Activated T-helper 1 cell treated with Interleukin-2 at 50 U/mL for 16 hours (primary cell): Measurements from ENCODE around the gene KCNS3.

Source experiments
- DNase-seq: peaks from one replicate; pipeline ENCODE4 v3.0.0-alpha.2; 2020; ENCODE audit warnings: low read depth

Gene KCNS3

GRCh38 chr2:17879137-17879912 lies 858 bp downstream of the KCNS3 start:
- no peak for DNase-seq

- DNase-seq: no peak
These were observed 1.4 kb downstream of the KCNS3 start for GRCh38 chr2:17879913-17880274.

- no peak for DNase-seq
These were observed 14.5 kb downstream of the KCNS3 start for GRCh38 chr2:17892770-17893534.

GRCh38 chr2:17894005-17894404 lies 15.5 kb downstream of the KCNS3 start:
- DNase-seq: no peak

GRCh38 chr2:17894556-17894955 lies 16.1 kb downstream of the KCNS3 start:
- DNase-seq: no peak

- DNase-seq: no peak
These were observed 21.4 kb downstream of the KCNS3 start for GRCh38 chr2:17899871-17900270.

- DNase-seq: no peak
These were observed 22.8 kb downstream of the KCNS3 start for GRCh38 chr2:17901246-17901645.

- DNase-seq: no peak
These were observed 32.5 kb downstream of the KCNS3 start for GRCh38 chr2:17910980-17911379.

GRCh38 chr2:17911491-17912260 lies 33.2 kb downstream of the KCNS3 start:
- no peak for DNase-seq

GRCh38 chr2:17912266-17912691 lies 33.8 kb downstream of the KCNS3 start:
- no peak for DNase-seq

- no peak for DNase-seq
These were observed 36.6 kb downstream of the KCNS3 start for GRCh38 chr2:17915099-17915498.

- DNase-seq: no peak
These were observed 37.5 kb downstream of the KCNS3 start for GRCh38 chr2:17915811-17916518.

GRCh38 chr2:17916584-17916983 lies 38.1 kb downstream of the KCNS3 start:
- DNase-seq: no peak

GRCh38 chr2:17918789-17919188 lies 40.3 kb downstream of the KCNS3 start:
- no peak for DNase-seq

GRCh38 chr2:17930773-17931172 lies 52.3 kb downstream of the KCNS3 start:
- DNase-seq: no peak

- no peak for DNase-seq
These were observed 54.8 kb downstream of the KCNS3 start for GRCh38 chr2:17933256-17933655.

GRCh38 chr2:17934721-17935120 lies 56.3 kb downstream of the KCNS3 start:
- DNase-seq: no peak

- no peak for DNase-seq
These were observed 56.9 kb downstream of the KCNS3 start for GRCh38 chr2:17935242-17935885.

- no peak for DNase-seq
These were observed 58.1 kb downstream of the KCNS3 start for GRCh38 chr2:17936599-17936998.

GRCh38 chr2:17940091-17940630 lies 61.7 kb downstream of the KCNS3 start:
- no peak for DNase-seq

GRCh38 chr2:17943444-17943843 lies 65.0 kb downstream of the KCNS3 start:
- no peak for DNase-seq
